Loucy (cell line): ENCODE measurements around the gene NEDD4.
"Not testable (repeated sequence)": the region's sequence is repeated elsewhere in the genome, so short reads cannot be mapped to it uniquely, and the experiment has no call there.

Source experiments
- H2AFZ ChIP-seq: fragments of 200-600 bp; sonication (generic); 2 replicates; pipeline ENCODE4 v1.6.0; 2016; ENCODE audit warnings: antibody characterized with exemption, mild to moderate bottlenecking, low read length, moderate library complexity
- H3F3A ChIP-seq: fragments of 200-600 bp; 2 replicates; pipeline ENCODE4 v1.6.0; 2016; ENCODE audit warnings: antibody characterized with exemption, low read depth, mild to moderate bottlenecking
- H3K27me3 ChIP-seq: fragments of 200-600 bp; sonication (generic); 2 replicates; pipeline ENCODE4 v1.6.1; 2014; ENCODE audit warnings: low read length, mild to moderate bottlenecking; ENCODE audit not compliant: insufficient read depth, poor library complexity, severe bottlenecking
- H3K36me3 ChIP-seq: fragments of 200-600 bp; sonication (generic); 2 replicates; pipeline ENCODE4 v1.6.1; 2016; ENCODE audit warnings: low read length; ENCODE audit not compliant: insufficient read depth
- H3K4me1 ChIP-seq: fragments of 200-600 bp; sonication (generic); 2 replicates; pipeline ENCODE4 v1.5.1; 2014; ENCODE audit warnings: low read length, mild to moderate bottlenecking; ENCODE audit not compliant: insufficient read depth, poor library complexity, severe bottlenecking
- H3K4me2 ChIP-seq: fragments of 200-600 bp; sonication (generic); 2 replicates; pipeline ENCODE4 v1.6.0; 2014; ENCODE audit warnings: antibody characterized with exemption, low read length, low read depth, mild to moderate bottlenecking; ENCODE audit not compliant: poor library complexity, severe bottlenecking
- H3K4me3 ChIP-seq: fragments of 200-600 bp; sonication (generic); 2 replicates; pipeline ENCODE4 v1.5.1; 2014; ENCODE audit warnings: low read length, mild to moderate bottlenecking, mixed read lengths; ENCODE audit not compliant: poor library complexity, severe bottlenecking
- H3K79me2 ChIP-seq: fragments of 200-600 bp; sonication (generic); 2 replicates; pipeline ENCODE4 v1.6.1; 2014; ENCODE audit warnings: low read length; ENCODE audit not compliant: insufficient read depth
- H3K9ac ChIP-seq: fragments of 200-600 bp; sonication (generic); 2 replicates; pipeline ENCODE4 v1.6.0; 2014; ENCODE audit warnings: mild to moderate bottlenecking, low read depth, low read length, moderate library complexity; ENCODE audit not compliant: poor library complexity, severe bottlenecking
- H3K9me2 ChIP-seq: fragments of 200-600 bp; sonication (generic); replicated peaks from 2 replicates; pipeline ENCODE4 v1.6.1; 2016; ENCODE audit warnings: low read depth, low read length, mixed read lengths
- H3K9me3 ChIP-seq: fragments of 200-600 bp; sonication (generic); 2 replicates; pipeline ENCODE4 v1.6.1; 2014; ENCODE audit warnings: mild to moderate bottlenecking, antibody characterized with exemption, low read length, low read depth; ENCODE audit not compliant: insufficient read depth
- H4K20me1 ChIP-seq: fragments of 200-600 bp; sonication (generic); 2 replicates; pipeline ENCODE4 v1.6.0; 2014; ENCODE audit warnings: antibody characterized with exemption, low read length, mild to moderate bottlenecking; ENCODE audit not compliant: insufficient read depth, poor library complexity, severe bottlenecking
- CTCF ChIP-seq: fragments of 200-600 bp; sonication (generic); conservative IDR thresholded peaks from 2 replicates; pipeline ENCODE4 v1.5.1; 2014; ENCODE audit warnings: mild to moderate bottlenecking, antibody characterized with exemption, low read length
- EZH2phosphoT487 ChIP-seq: fragments of 200-600 bp; IDR thresholded peaks from 2 replicates; pipeline ENCODE4 v1.6.1; 2018; ENCODE audit warnings: antibody characterized with exemption, mild to moderate bottlenecking, moderate library complexity, borderline replicate concordance

Gene NEDD4

GRCh38 chr15:55823699-55824340 lies 169.6 kb downstream of the NEDD4 start:
- TF ChIP-seq CTCF (no peak), EZH2phosphoT487 (no peak)
- Histone ChIP-seq H3K36me3 (no peaks in the 10 kb centered on the region), H3K4me1 (no peaks in the 10 kb centered on the region), H3K9me3 (no peaks in the 10 kb centered on the region), H3K4me2 (no peak overlapping the region), H3K4me3 (no peak overlapping the region), H4K20me1 (no peaks in the 10 kb centered on the region), H3K79me2 (no peaks in the 10 kb centered on the region), H3K9me2 (no peaks in the 10 kb centered on the region), H3K27me3 (no peaks in the 10 kb centered on the region), H3K9ac (no peak overlapping the region), H2AFZ (no peak overlapping the region), H3F3A (no peaks in the 10 kb centered on the region)

GRCh38 chr15:55823191-55823670 lies 170.2 kb downstream of the NEDD4 start:
- Histone ChIP-seq H3K4me3 (no peak overlapping the region), H3K79me2 (no peaks in the 10 kb centered on the region), H3K4me1 (no peaks in the 10 kb centered on the region), H2AFZ (no peak overlapping the region), H3K27me3 (no peaks in the 10 kb centered on the region), H3F3A (no peaks in the 10 kb centered on the region), H3K9me3 (no peaks in the 10 kb centered on the region), H3K9ac (no peak overlapping the region), H4K20me1 (no peaks in the 10 kb centered on the region), H3K4me2 (no peak overlapping the region), H3K9me2 (no peaks in the 10 kb centered on the region), H3K36me3 (no peaks in the 10 kb centered on the region)
- TF ChIP-seq EZH2phosphoT487 (no peak), CTCF (no peak)

GRCh38 chr15:55821740-55822139 lies 171.7 kb downstream of the NEDD4 start:
- not testable (repeated sequence) for H3K36me3 ChIP-seq, H3K4me1 ChIP-seq, H3F3A ChIP-seq, H4K20me1 ChIP-seq, H3K27me3 ChIP-seq, H2AFZ ChIP-seq, H3K9me3 ChIP-seq, H3K9ac ChIP-seq, H3K9me2 ChIP-seq, H3K4me2 ChIP-seq, H3K4me3 ChIP-seq, H3K79me2 ChIP-seq

- TF ChIP-seq EZH2phosphoT487 = no peak
- TF ChIP-seq CTCF = no peak
- Histone ChIP-seq H3F3A (no peaks in the 10 kb centered on the region), H3K27me3 (no peaks in the 10 kb centered on the region), H4K20me1 (no peaks in the 10 kb centered on the region), H3K4me2 (no peak overlapping the region), H3K36me3 (no peaks in the 10 kb centered on the region), H3K9me2 (no peaks in the 10 kb centered on the region), H3K79me2 (no peaks in the 10 kb centered on the region), H3K9me3 (no peaks in the 10 kb centered on the region), H3K9ac (no peak overlapping the region), H3K4me3 (no peak overlapping the region), H2AFZ (no peak overlapping the region), H3K4me1 (no peaks in the 10 kb centered on the region)
Measured at GRCh38 chr15:55820043-55820442, 173.4 kb downstream of the NEDD4 start.
